ENCODE measurements around the gene SLC7A7. TPM values are rescaled to one million over a fixed set of nuclear protein-coding genes. Genes with fewer than 3 reads are reported as not detected.

SLC7A7 gene
- total RNA-seq, 4 donors from 2014 or later, result 1.00 to 67.0 (median 33.6) TPM

GRCh38 chr14:22792158-22792557 is 23.1 kb downstream of the SLC7A7 start:
- in situ Hi-C loops (cut with MboI; ENCODE audit: low pct_ligation_motif_present in 1 of 4, low pct_unique_long_range_greater_than_20kb in 1 of 4, low sequenced_read_pairs in 3 of 4), result no loop called here
- H3K27ac ChIP-seq, result no peak overlapping the region
- WGBS, 2 donors (ENCODE audit: low coverage in 1 of 2), result 67 to 95% methylated on average over 1 to 2 of the region's 2 CpGs

GRCh38 chr14:22791301-22791700 is 23.9 kb downstream of the SLC7A7 start:
- peak overlapping the region in 2 of 4 donors; percentile 9 to 46 for H3K27ac ChIP-seq
- WGBS, 2 donors (ENCODE audit: low coverage in 1 of 2), result 50 to 65% methylated on average over 3 of the region's 3 CpGs
- TF ChIP-seq POLR2A (IDR thresholded peaks at IDR 0.05) (no peak), POLR2AphosphoS5 (IDR thresholded peaks at IDR 0.05) (no peak), EP300 (IDR thresholded peaks at IDR 0.05; ENCODE audit: low read depth) (no peak), CTCF (IDR thresholded peaks at IDR 0.05) (no peak)
- no peaks in the 10 kb centered on the region for H3K9me3 ChIP-seq
- intact Hi-C loops (cut with DNase I; ENCODE audit: low total_unique reads), result no loop called here
- no peaks in the 10 kb centered on the region for H3K36me3 ChIP-seq
- in situ Hi-C loops (cut with MboI; ENCODE audit: low pct_ligation_motif_present in 1 of 4, low pct_unique_long_range_greater_than_20kb in 1 of 4, low sequenced_read_pairs in 3 of 4), result no loop called here
- no peaks in the 10 kb centered on the region for H3K4me1 ChIP-seq
- no peak overlapping the region for H3K4me3 ChIP-seq
- DNase-seq, result no peak
- no peaks in the 10 kb centered on the region for H3K27me3 ChIP-seq

More at GRCh38 chr14:22792158-22792557, 23.1 kb downstream of the SLC7A7 start:
- intact Hi-C loops (cut with DNase I; ENCODE audit: low total_unique reads), result no loop called here
- H3K9me3 ChIP-seq, result no peaks in the 10 kb centered on the region
- no peaks in the 10 kb centered on the region for H3K4me1 ChIP-seq
- TF ChIP-seq POLR2AphosphoS5 (IDR thresholded peaks at IDR 0.05) (no peak), EP300 (IDR thresholded peaks at IDR 0.05; ENCODE audit: low read depth) (no peak), POLR2A (IDR thresholded peaks at IDR 0.05) (no peak), CTCF (IDR thresholded peaks at IDR 0.05) (no peak)
- no peak for DNase-seq
- H3K36me3 ChIP-seq, result no peaks in the 10 kb centered on the region
- no peak overlapping the region for H3K4me3 ChIP-seq
- H3K27me3 ChIP-seq, result no peaks in the 10 kb centered on the region

- no peaks in the 10 kb centered on the region for H3K27me3 ChIP-seq
- in situ Hi-C loops (cut with MboI; ENCODE audit: low pct_ligation_motif_present in 1 of 4, low pct_unique_long_range_greater_than_20kb in 1 of 4, low sequenced_read_pairs in 3 of 4), result no loop called here
- no peaks in the 10 kb centered on the region for H3K4me1 ChIP-seq
- WGBS, 2 donors (ENCODE audit: low coverage in 1 of 2), result 91 to 100% methylated on average over 2 to 4 of the region's 4 CpGs
- intact Hi-C loops (cut with DNase I; ENCODE audit: low total_unique reads), result no loop called here
- H3K27ac ChIP-seq, result no peak overlapping the region
- no peaks in the 10 kb centered on the region for H3K9me3 ChIP-seq
- H3K36me3 ChIP-seq, result no peaks in the 10 kb centered on the region
- no peak for DNase-seq
- TF ChIP-seq EP300 (IDR thresholded peaks at IDR 0.05; ENCODE audit: low read depth), result no peak
- TF ChIP-seq CTCF (IDR thresholded peaks at IDR 0.05), result no peak
- TF ChIP-seq POLR2AphosphoS5 (IDR thresholded peaks at IDR 0.05), result no peak
- TF ChIP-seq POLR2A (IDR thresholded peaks at IDR 0.05), result no peak
- H3K4me3 ChIP-seq, result no peak overlapping the region
Observed at GRCh38 chr14:22786685-22787084, 28.6 kb downstream of the SLC7A7 start.

- Histone ChIP-seq H3K36me3 (no peaks in the 10 kb centered on the region), H3K4me3 (no peak overlapping the region), H3K27ac (no peak overlapping the region), H3K4me1 (no peaks in the 10 kb centered on the region), H3K9me3 (no peaks in the 10 kb centered on the region), H3K27me3 (no peaks in the 10 kb centered on the region)
- intact Hi-C loops (cut with DNase I; ENCODE audit: low total_unique reads), result no loop called here
- in situ Hi-C loops (cut with MboI; ENCODE audit: low pct_ligation_motif_present in 1 of 4, low pct_unique_long_range_greater_than_20kb in 1 of 4, low sequenced_read_pairs in 3 of 4), result no loop called here
- WGBS, 2 donors (ENCODE audit: low coverage in 1 of 2), result 0 to 6% methylated on average over 1 of the region's 1 CpG
- DNase-seq, result no peak
- no peak for TF ChIP-seq POLR2A (IDR thresholded peaks at IDR 0.05)
Observed at GRCh38 chr14:22781301-22781991, 33.8 kb downstream of the SLC7A7 start.

- Histone ChIP-seq H3K36me3 (no peaks in the 10 kb centered on the region), H3K4me3 (no peak overlapping the region), H3K4me1 (no peaks in the 10 kb centered on the region), H3K27ac (no peak overlapping the region), H3K9me3 (no peaks in the 10 kb centered on the region), H3K27me3 (no peaks in the 10 kb centered on the region)
- intact Hi-C loops (cut with DNase I; ENCODE audit: low total_unique reads), result no loop called here
- TF ChIP-seq POLR2AphosphoS5 (IDR thresholded peaks at IDR 0.05) (no peak), CTCF (IDR thresholded peaks at IDR 0.05) (no peak), EP300 (IDR thresholded peaks at IDR 0.05; ENCODE audit: low read depth) (no peak), POLR2A (IDR thresholded peaks at IDR 0.05) (no peak)
- DNase-seq, result no peak
- in situ Hi-C loops (cut with MboI; ENCODE audit: low pct_ligation_motif_present in 1 of 4, low pct_unique_long_range_greater_than_20kb in 1 of 4, low sequenced_read_pairs in 3 of 4), result no loop called here
- WGBS, 2 donors (ENCODE audit: low coverage in 1 of 2), result 60 to 90% methylated on average over 1 to 5 of the region's 5 CpGs
Observed at GRCh38 chr14:22780941-22781300, 34.3 kb downstream of the SLC7A7 start.
